ENCODE results near the gene PARL.

Gene PARL

GRCh38 chr3:183913580-183913920 lies 28.9 kb upstream of the PARL start:
- no peak for TF ChIP-seq CTCF (IDR thresholded peaks at IDR 0.05; ENCODE audit: low read depth, low read length, missing control alignments)
- H3K4me3 ChIP-seq (replicated peaks; ENCODE audit: low read depth, low read length), result no peak overlapping the region
- DNase-seq (ENCODE audit: extremely low read depth, low read depth), result no peak

GRCh38 chr3:183912895-183913579 lies 28.4 kb upstream of the PARL start:
- TF ChIP-seq CTCF (IDR thresholded peaks at IDR 0.05; ENCODE audit: low read depth, low read length, missing control alignments), result no peak
- DNase-seq (ENCODE audit: extremely low read depth, low read depth), result no peak
- no peak overlapping the region for H3K4me3 ChIP-seq (replicated peaks; ENCODE audit: low read depth, low read length)

- H3K4me3 ChIP-seq (replicated peaks; ENCODE audit: low read depth, low read length), result no peak overlapping the region
- no peak for DNase-seq (ENCODE audit: extremely low read depth, low read depth)
- TF ChIP-seq CTCF (IDR thresholded peaks at IDR 0.05; ENCODE audit: low read depth, low read length, missing control alignments), result no peak
Measured at GRCh38 chr3:183911763-183912506, 27.3 kb upstream of the PARL start.

- TF ChIP-seq CTCF (IDR thresholded peaks at IDR 0.05; ENCODE audit: low read depth, low read length, missing control alignments), result no peak
- H3K4me3 ChIP-seq (replicated peaks; ENCODE audit: low read depth, low read length), result no peak overlapping the region
- no peak for DNase-seq (ENCODE audit: extremely low read depth, low read depth)
Measured at GRCh38 chr3:183911087-183911486, 26.4 kb upstream of the PARL start.

- DNase-seq (ENCODE audit: extremely low read depth, low read depth), result no peak
- no peak for TF ChIP-seq CTCF (IDR thresholded peaks at IDR 0.05; ENCODE audit: low read depth, low read length, missing control alignments)
- H3K4me3 ChIP-seq (replicated peaks; ENCODE audit: low read depth, low read length), result no peak overlapping the region
Measured at GRCh38 chr3:183909030-183909600, 24.4 kb upstream of the PARL start.

- no peak for TF ChIP-seq CTCF (IDR thresholded peaks at IDR 0.05; ENCODE audit: low read depth, low read length, missing control alignments)
- DNase-seq (ENCODE audit: extremely low read depth, low read depth), result no peak
Measured at GRCh38 chr3:183907911-183908331, 23.2 kb upstream of the PARL start.

More at GRCh38 chr3:183907911-183908331, 23.2 kb upstream of the PARL start:
- H3K4me3 ChIP-seq (replicated peaks; ENCODE audit: low read depth, low read length), result no peak overlapping the region
